H1 (cell line): ENCODE data around the gene EPB41L2. TPM values are rescaled to one million over a fixed set of nuclear protein-coding genes. Genes with fewer than 3 reads are reported as not detected.

Experiments
- CTCF ChIA-PET: fragments of 300-600 bp; sonication (Branson Sonifier 250); formaldehyde crosslinking; loops from one replicate; lab custom pipeline; 2021; ENCODE audit not compliant: partially characterized antibody; lab: Charles Lee
- POLR2A ChIA-PET: fragments of 300-600 bp; sonication (Branson Sonifier 250); formaldehyde crosslinking; loops from one replicate; lab custom pipeline; 2021; ENCODE audit warnings: inconsistent platforms; ENCODE audit not compliant: partially characterized antibody; lab: Charles Lee
- DNase-seq, 2 experiments: peaks; one replicate each; pipeline versions ENCODE4 v3.0.0 to v3.0.0-alpha.2; 2010 to 2022; ENCODE audit warnings: low spot score in 2 of 2, low read depth in 1 of 2, mixed read lengths in 1 of 2
- FAIRE-seq: peaks from 2 replicates; lab custom pipeline; 2011; peaks lifted over from hg19 to GRCh38; lab: Jason Lieb, UNC
- H2AFZ ChIP-seq: 2 replicates; pipeline ENCODE4 v1.8.1; 2012; ENCODE audit warnings: low read length, inconsistent platforms
- H2AK5ac ChIP-seq: 2 replicates; pipeline ENCODE4 v1.6.1; 2013; ENCODE audit warnings: low read depth, low read length
- H2BK120ac ChIP-seq: replicated peaks from 2 replicates; pipeline ENCODE3; 2013; ENCODE audit warnings: low read depth, low read length, inconsistent platforms
- H2BK12ac ChIP-seq: 2 replicates; pipeline ENCODE4 v1.6.1; 2013; ENCODE audit warnings: low read depth, low read length
- H2BK15ac ChIP-seq: 2 replicates; pipeline ENCODE4 v1.6.1; 2013; ENCODE audit warnings: low read length
- H2BK20ac ChIP-seq: 2 replicates; pipeline ENCODE4 v1.6.1; 2013; ENCODE audit warnings: low read length
- H2BK5ac ChIP-seq: 2 replicates; pipeline ENCODE4 v1.6.1; 2013; ENCODE audit warnings: low read depth, low read length
- H3K14ac ChIP-seq: 2 replicates; pipeline ENCODE4 v1.6.1; 2013; ENCODE audit warnings: inconsistent platforms; ENCODE audit not compliant: insufficient read length
- H3K18ac ChIP-seq: 2 replicates; pipeline ENCODE4 v1.6.1; 2013; ENCODE audit warnings: low read length; ENCODE audit errors: extremely low read depth
- H3K23ac ChIP-seq: 2 replicates; pipeline ENCODE4 v1.6.1; 2013; ENCODE audit warnings: inconsistent platforms; ENCODE audit not compliant: insufficient read length
- H3K23me2 ChIP-seq: 2 replicates; pipeline ENCODE4 v1.6.1; 2013; ENCODE audit warnings: low read depth, low read length
- H3K27ac ChIP-seq: 2 replicates; pipeline ENCODE4 v1.6.1; 2011; ENCODE audit warnings: low read depth, low read length, inconsistent platforms
- H3K27me3 ChIP-seq, 4 experiments: replicated peaks in 1 of 4; 1 replicate in 1 of 4; 2 replicates in 3 of 4; pipeline versions ENCODE4 v1.6.1 to v1.8.1; 2011 to 2013; ENCODE audit warnings: low read length in 3 of 4, mild to moderate bottlenecking in 3 of 4, inconsistent platforms in 2 of 4, mixed read lengths in 2 of 4, moderate library complexity in 1 of 4; ENCODE audit not compliant: control insufficient read depth in 3 of 4, insufficient read depth in 3 of 4; ENCODE audit errors: extremely low read depth in 1 of 4
- H3K36me3 ChIP-seq, 4 experiments: 2 replicates each; pipeline versions ENCODE4 v1.6.1 to v1.8.1; 2011 to 2013; ENCODE audit warnings: mild to moderate bottlenecking in 4 of 4, low read length in 3 of 4, moderate library complexity in 2 of 4, control low read depth in 1 of 4, inconsistent platforms in 1 of 4; ENCODE audit not compliant: insufficient read depth in 4 of 4, control insufficient read depth in 2 of 4
- H3K4ac ChIP-seq: replicated peaks from 2 replicates; pipeline ENCODE3; 2013; ENCODE audit warnings: low read length, low read depth, mixed read lengths, inconsistent platforms; ENCODE audit not compliant: insufficient read length
- H3K4me1 ChIP-seq, 4 experiments: replicated peaks in 1 of 4; 1 replicate in 1 of 4; 2 replicates in 3 of 4; pipeline versions ENCODE4 v1.6.1 to v1.8.1; 2011 to 2013; ENCODE audit warnings: low read length in 3 of 4, inconsistent platforms in 2 of 4, mixed read lengths in 1 of 4; ENCODE audit not compliant: insufficient read depth in 4 of 4, control insufficient read depth in 3 of 4
- H3K4me2 ChIP-seq, 2 experiments: 2 replicates each; pipeline versions ENCODE4 v1.6.1 to v1.8.1; 2011 to 2013; ENCODE audit warnings: low read depth in 2 of 2, low read length in 2 of 2, control low read depth in 1 of 2, inconsistent platforms in 1 of 2, mild to moderate bottlenecking in 1 of 2; ENCODE audit not compliant: insufficient read depth in 1 of 2
- H3K4me3 ChIP-seq, 4 experiments: fragments of 200-600, 300-600 bp in 1 of 4; sonication (generic), shearing (Covaris generic), sonication (Bioruptor Twin) in 1 of 4; 2 replicates each; pipeline versions ENCODE4 v1.5.1 to v1.8.1; 2011 to 2016; ENCODE audit warnings: low read length in 4 of 4, low read depth in 3 of 4, control low read depth in 2 of 4, inconsistent platforms in 2 of 4, mild to moderate bottlenecking in 2 of 4, mixed read lengths in 1 of 4, moderate library complexity in 1 of 4; ENCODE audit not compliant: insufficient read depth in 2 of 4; ENCODE audit errors: extremely low read depth in 1 of 4
- H3K56ac ChIP-seq: replicated peaks from 2 replicates; pipeline ENCODE3; 2013; ENCODE audit warnings: low read depth, mild to moderate bottlenecking, mixed read lengths, low read length, inconsistent platforms; ENCODE audit not compliant: insufficient read length
- H3K79me1 ChIP-seq: 2 replicates; pipeline ENCODE4 v1.6.1; 2013; ENCODE audit warnings: low read depth, low read length, control low read depth
- H3K79me2 ChIP-seq, 2 experiments: 2 replicates each; pipeline versions ENCODE4 v1.6.1 to v1.8.1; 2012 to 2013; ENCODE audit warnings: low read length in 2 of 2, mild to moderate bottlenecking in 2 of 2, inconsistent platforms in 1 of 2; ENCODE audit not compliant: insufficient read depth in 2 of 2, control insufficient read depth in 1 of 2
- H3K9ac ChIP-seq, 4 experiments: replicated peaks in 1 of 4; 1 replicate in 1 of 4; 2 replicates in 3 of 4; pipeline versions ENCODE4 v1.6.1 to v1.8.1; 2011 to 2013; ENCODE audit warnings: low read depth in 3 of 4, low read length in 3 of 4, control low read depth in 2 of 4, mild to moderate bottlenecking in 2 of 4, moderate library complexity in 2 of 4, inconsistent platforms in 1 of 4; ENCODE audit errors: extremely low read depth in 1 of 4
- H3K9me3 ChIP-seq, 2 experiments: 2 replicates each; pipeline versions ENCODE4 v1.6.1 to v1.8.1; 2012 to 2013; ENCODE audit warnings: mild to moderate bottlenecking in 2 of 2, moderate library complexity in 2 of 2, control low read depth in 1 of 2, inconsistent platforms in 1 of 2, low read depth in 1 of 2, low read length in 1 of 2, mixed read lengths in 1 of 2; ENCODE audit not compliant: insufficient read depth in 2 of 2
- H4K20me1 ChIP-seq, 2 experiments: replicated peaks in 1 of 2; 2 replicates each; pipeline versions ENCODE3 to v1.8.1; 2011 to 2013; ENCODE audit warnings: inconsistent platforms in 2 of 2, low read length in 2 of 2, mild to moderate bottlenecking in 1 of 2; ENCODE audit not compliant: insufficient read depth in 2 of 2, control insufficient read depth in 1 of 2
- H4K5ac ChIP-seq: 2 replicates; pipeline ENCODE4 v1.6.1; 2013; ENCODE audit warnings: low read length, low read depth, mixed read lengths, inconsistent platforms; ENCODE audit not compliant: insufficient read length
- H4K8ac ChIP-seq: 2 replicates; pipeline ENCODE4 v1.8.0; 2013; ENCODE audit warnings: mild to moderate bottlenecking, moderate library complexity, low read length, inconsistent platforms; ENCODE audit not compliant: insufficient read depth; ENCODE audit errors: extremely low read depth
- H4K91ac ChIP-seq: replicated peaks from 2 replicates; pipeline ENCODE3; 2013; ENCODE audit warnings: low read length, mixed read lengths, inconsistent platforms; ENCODE audit not compliant: insufficient read length
- BCL11A ChIP-seq, 2 experiments: IDR thresholded peaks; one replicate each; pipeline ENCODE4 v1.6.1; 2011; ENCODE audit warnings: low read depth in 2 of 2, low read length in 2 of 2, mild to moderate bottlenecking in 2 of 2
- EGR1 ChIP-seq: IDR thresholded peaks from 2 replicates; pipeline ENCODE4 v1.6.1; 2011; ENCODE audit warnings: low read depth, low read length, borderline replicate concordance
- EP300 ChIP-seq, 2 experiments: IDR thresholded peaks; 1 replicate in 1 of 2; 2 replicates in 1 of 2; pipeline ENCODE4 v1.6.1; 2011 to 2012; ENCODE audit warnings: low read depth in 2 of 2, low read length in 2 of 2, mild to moderate bottlenecking in 2 of 2, borderline replicate concordance in 1 of 2, inconsistent platforms in 1 of 2, moderate library complexity in 1 of 2
- EZH2 ChIP-seq: fragments of 200-600 bp; sonication (generic); IDR thresholded peaks from 2 replicates; pipeline ENCODE4 v1.7.1; 2012; ENCODE audit warnings: low read depth, mild to moderate bottlenecking, moderate library complexity, low read length, inconsistent platforms; ENCODE audit not compliant: severe bottlenecking
- KDM5A ChIP-seq: fragments of 200-600 bp; IDR thresholded peaks from 2 replicates; pipeline ENCODE4 v1.7.1; 2012; ENCODE audit warnings: mild to moderate bottlenecking, low read length, inconsistent platforms, mixed read lengths
- MAX ChIP-seq: IDR thresholded peaks from 2 replicates; pipeline ENCODE4 v1.6.1; 2012; ENCODE audit warnings: inconsistent platforms
- SIN3A ChIP-seq, 2 experiments: IDR thresholded peaks in 1 of 2; conservative IDR thresholded peaks in 1 of 2; 2 replicates each; pipeline ENCODE4 v1.6.1; 2011 to 2012; ENCODE audit warnings: low read length in 2 of 2, improper control_type of control experiment in 1 of 2, low read depth in 1 of 2, mild to moderate bottlenecking in 1 of 2
- SP1 ChIP-seq: IDR thresholded peaks from 2 replicates; pipeline ENCODE4 v1.6.1; 2011; ENCODE audit warnings: low read depth, low read length
- TAF1 ChIP-seq: IDR thresholded peaks from 2 replicates; pipeline ENCODE4 v1.6.1; 2011; ENCODE audit warnings: mild to moderate bottlenecking, low read depth, low read length
- WGBS, 2 experiments: shearing (Covaris generic) in 1 of 2; methylation state at CpG; one replicate each; pipeline versions ENCODE4 v1.1.6 to v1.1.7; 2013 to 2015; ENCODE audit warnings: low lambda C conversion rate in 2 of 2, mixed read lengths in 2 of 2, inconsistent platforms in 1 of 2, low coverage in 1 of 2, missing lambda C conversion rate in 1 of 2; ENCODE audit not compliant: insufficient replicate concordance in 2 of 2, insufficient coverage in 1 of 2, insufficient read length in 1 of 2; ENCODE audit errors: extremely low coverage in 1 of 2, missing lambda C conversion rate in 1 of 2; 5-methylcytosine and 5-hydroxymethylcytosine counted together
- polyA plus RNA-seq, 7 experiments: library from polyadenylated mRNA; depleted of rRNA in 3 of 7; stranded (reverse) in 5 of 7; unstranded in 2 of 7; fragments of >200 nt in 5 of 7; fragments of 200-250 nt in 2 of 7; gene quantifications; 1 replicate in 5 of 7; 2 replicates in 1 of 7; 4 replicates in 1 of 7; pipeline versions ENCODE4 v1.2.1 to v1.2.3, GENCODE V29; 2011 to 2013; ENCODE audit warnings: missing spikeins in 2 of 7, mixed read lengths in 2 of 7
- total RNA-seq: library from RNA; stranded (reverse); fragmentation: NEBNext Ultra II Directional; extraction: Animal tissue kit (Norgen Biotek cat#: 25700); gene quantifications from 2 replicates; pipeline ENCODE4 v1.2.1, GENCODE V29; 2021

The EPB41L2 gene
- total and polyA plus RNA-seq, 2 of the 8 experiments (the other 6 are each of a cell fraction or from before 2014, with no cell fraction given): 22.5 to 123 TPM

DNA sequence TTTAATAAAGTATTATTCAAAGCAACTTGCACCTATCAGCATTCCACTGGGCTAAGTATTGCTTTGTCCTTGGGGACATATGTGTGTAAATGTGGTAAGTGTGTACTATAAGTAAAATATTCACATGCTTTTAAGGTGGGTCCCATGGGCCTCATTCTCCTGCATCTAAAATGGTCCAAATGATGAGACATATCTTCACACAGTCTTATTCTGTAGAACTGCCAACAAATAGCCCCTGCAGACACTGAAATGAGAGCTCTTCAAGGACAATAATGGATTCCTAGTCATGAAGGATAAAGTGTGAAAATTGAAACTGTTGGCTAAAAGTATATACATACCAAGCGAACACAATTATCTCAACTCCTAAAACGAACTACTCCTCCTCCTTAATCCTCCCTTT, 154.1 kb downstream of the EPB41L2 start:
- ChIA-PET CTCF (interaction anchor here (1.9 kb wide), 1 partner anchor 13 kb away, joined by 4 read pairs; no protein-coding TSS in a partner anchor), POLR2A (no interaction called here)
- Histone ChIP-seq H2BK15ac (no peak overlapping the region), H2AFZ (no peak overlapping the region), H3K4me3 (no peak overlapping the region), H2BK20ac (no peak overlapping the region), H2BK120ac (no peak overlapping the region), H2BK12ac (no peak overlapping the region), H3K4me1 (peaks cover 0 to 3% (median 0%) of the 10 kb centered on the region in 4 experiments; a peak in 1 of 7 replicates), H2AK5ac (no peak overlapping the region), H3K36me3 (no peaks in the 10 kb centered on the region), H3K18ac (no peak overlapping the region), H3K27me3 (no peaks in the 10 kb centered on the region), H4K5ac (no peak overlapping the region), H4K20me1 (no peaks in the 10 kb centered on the region), H4K8ac (no peak overlapping the region), H3K79me1 (peaks cover 5% of the 10 kb centered on the region; the same call in 1 of the 2 replicates)
- FAIRE-seq (no peak), DNase-seq (no peak)
- WGBS, 2 experiments: 89 to 100% methylated on average over 2 of the region's 2 CpGs
- TF ChIP-seq MAX (no peak), BCL11A (IDR thresholded peaks at IDR 0.05; ENCODE audit: low read depth in 2 of 2, low read length in 2 of 2) (no peak), SIN3A (conservative IDR thresholded peaks at IDR 0.05 in 1 of 2, IDR thresholded peaks at IDR 0.05 in 1 of 2; ENCODE audit: low read depth in 1 of 2, low read length in 2 of 2) (no peak), TAF1 (no peak), EZH2 (no peak), SP1 (no peak), KDM5A (no peak), EP300 (IDR thresholded peaks at IDR 0.05; ENCODE audit: borderline replicate concordance in 1 of 2, low read depth in 2 of 2, low read length in 2 of 2) (no peak), EGR1 (no peak)
- TF ChIP-seq, all 59 proteins: peak for 0
- no peak overlapping the region for H3K14ac ChIP-seq
- H3K56ac ChIP-seq: no peak overlapping the region
- no peaks in the 10 kb centered on the region for H3K23me2 ChIP-seq
- H3K4ac ChIP-seq: no peak overlapping the region
- no peak overlapping the region for H3K23ac ChIP-seq
- no peak overlapping the region for H3K4me2 ChIP-seq
- peaks cover 0 to 3% of the 10 kb centered on the region in 2 experiments; a peak in 1 of 4 replicates for H3K79me2 ChIP-seq
- H4K91ac ChIP-seq: no peak overlapping the region
- no peak overlapping the region for H2BK5ac ChIP-seq
- no peak overlapping the region for H3K9ac ChIP-seq
- no peaks in the 10 kb centered on the region for H3K9me3 ChIP-seq
- no peak overlapping the region for H3K27ac ChIP-seq
